Measurements from ENCODE around the gene SALL3.
"Not testable (repeated sequence)": the region's sequence is repeated elsewhere in the genome, so short reads cannot be mapped to it uniquely, and the experiment has no call there.

Gene SALL3

DNA sequence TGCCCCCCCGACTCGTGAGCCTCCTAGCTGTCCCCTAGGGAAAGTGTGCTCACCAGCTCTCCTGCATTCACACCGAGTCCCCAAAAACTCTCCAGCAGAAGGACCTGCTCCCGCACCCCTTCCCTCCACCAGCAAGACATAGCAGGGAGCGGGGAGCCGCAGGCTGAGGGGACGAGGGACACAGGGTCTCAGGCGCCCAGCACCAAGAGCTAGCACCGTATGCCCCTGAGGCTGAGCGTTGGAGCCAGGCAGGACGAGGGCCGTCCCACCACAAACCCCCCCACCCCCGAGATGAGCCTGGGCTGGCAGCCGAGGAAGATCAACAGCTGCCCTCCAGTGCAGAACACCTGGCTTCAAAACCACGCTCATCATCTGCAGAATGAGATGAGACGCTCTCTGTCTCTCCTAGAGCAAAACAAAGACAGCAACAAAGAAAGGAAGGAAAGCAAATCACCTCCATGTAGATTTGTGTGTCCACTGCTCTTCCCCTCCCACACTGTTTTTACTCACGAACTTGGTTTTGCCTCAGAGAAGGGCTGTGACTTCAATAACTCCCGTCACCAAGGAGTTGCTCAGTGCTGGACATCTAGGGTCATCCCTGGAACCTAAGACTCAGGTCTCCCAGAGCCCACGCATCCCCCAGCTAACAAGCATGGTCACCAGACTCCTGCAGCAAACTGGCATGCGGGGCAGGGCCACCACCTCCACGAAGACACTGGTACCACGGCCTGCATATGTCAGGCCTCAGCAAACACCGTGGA is 39.7 kb upstream of the SALL3 start:
- H3K4me1 ChIP-seq (ENCODE audit: low read depth, poor library complexity, severe bottlenecking), result peaks cover 46% of the 10 kb centered on the region
- H3K36me3 ChIP-seq (ENCODE audit: insufficient read depth), result no peaks in the 10 kb centered on the region
- H3K4me2 ChIP-seq, result peak overlapping the region; percentile 91
- TF ChIP-seq, protein P1, sequence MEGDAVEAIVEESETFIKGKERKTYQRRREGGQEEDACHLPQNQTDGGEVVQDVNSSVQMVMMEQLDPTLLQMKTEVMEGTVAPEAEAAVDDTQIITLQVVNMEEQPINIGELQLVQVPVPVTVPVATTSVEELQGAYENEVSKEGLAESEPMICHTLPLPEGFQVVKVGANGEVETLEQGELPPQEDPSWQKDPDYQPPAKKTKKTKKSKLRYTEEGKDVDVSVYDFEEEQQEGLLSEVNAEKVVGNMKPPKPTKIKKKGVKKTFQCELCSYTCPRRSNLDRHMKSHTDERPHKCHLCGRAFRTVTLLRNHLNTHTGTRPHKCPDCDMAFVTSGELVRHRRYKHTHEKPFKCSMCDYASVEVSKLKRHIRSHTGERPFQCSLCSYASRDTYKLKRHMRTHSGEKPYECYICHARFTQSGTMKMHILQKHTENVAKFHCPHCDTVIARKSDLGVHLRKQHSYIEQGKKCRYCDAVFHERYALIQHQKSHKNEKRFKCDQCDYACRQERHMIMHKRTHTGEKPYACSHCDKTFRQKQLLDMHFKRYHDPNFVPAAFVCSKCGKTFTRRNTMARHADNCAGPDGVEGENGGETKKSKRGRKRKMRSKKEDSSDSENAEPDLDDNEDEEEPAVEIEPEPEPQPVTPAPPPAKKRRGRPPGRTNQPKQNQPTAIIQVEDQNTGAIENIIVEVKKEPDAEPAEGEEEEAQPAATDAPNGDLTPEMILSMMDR (conservative IDR thresholded peaks at IDR 0.05; ENCODE audit: low read depth, low read length), result no peak
- no peak overlapping the region for H3K4me3 ChIP-seq (IDR thresholded peaks at IDR 0.05; ENCODE audit: insufficient read depth, low read depth, low read length)
- peak overlapping the region; percentile 41; the same call in 1 of the 2 replicates for H3K9ac ChIP-seq
- H3K79me2 ChIP-seq (ENCODE audit: insufficient read depth, low read depth), result no peaks in the 10 kb centered on the region
- H3K27ac ChIP-seq, result peak overlapping the region; percentile 93
- H3K27me3 ChIP-seq (ENCODE audit: insufficient read depth, low read depth), result no peaks in the 10 kb centered on the region
- no peaks in the 10 kb centered on the region for H4K20me1 ChIP-seq (ENCODE audit: insufficient read depth)
- peak overlapping the region; percentile 45 for H2AFZ ChIP-seq (ENCODE audit: low read depth)

DNA sequence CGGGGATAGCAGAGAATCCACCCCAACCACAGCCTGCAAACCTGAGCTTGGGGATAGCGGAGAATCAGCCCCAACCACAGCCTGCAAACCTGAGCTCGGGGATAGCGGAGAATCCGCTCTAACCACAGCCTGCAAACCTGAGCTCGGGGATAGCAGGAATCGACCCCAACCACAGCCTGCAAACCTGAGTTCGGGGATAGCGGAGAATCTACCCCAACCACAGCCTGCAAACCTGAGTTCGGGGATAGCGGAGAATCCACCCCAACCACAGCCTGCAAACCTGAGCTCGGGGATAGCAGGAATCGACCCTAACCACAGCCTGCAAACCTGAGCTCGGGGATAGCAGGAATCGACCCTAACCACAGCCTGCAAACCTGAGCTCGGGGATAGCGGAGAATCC is 37.4 kb upstream of the SALL3 start:
- H3K36me3 ChIP-seq (ENCODE audit: insufficient read depth); H3K27ac ChIP-seq; H3K9ac ChIP-seq; H2AFZ ChIP-seq (ENCODE audit: low read depth); H3K27me3 ChIP-seq (ENCODE audit: insufficient read depth, low read depth); H4K20me1 ChIP-seq (ENCODE audit: insufficient read depth); H3K79me2 ChIP-seq (ENCODE audit: insufficient read depth, low read depth); H3K4me3 ChIP-seq (IDR thresholded peaks at IDR 0.05; ENCODE audit: insufficient read depth, low read depth, low read length); H3K4me2 ChIP-seq: not testable (repeated sequence)
- H3K4me1 ChIP-seq (ENCODE audit: low read depth, poor library complexity, severe bottlenecking), result peaks cover 45% of the 10 kb centered on the region

DNA sequence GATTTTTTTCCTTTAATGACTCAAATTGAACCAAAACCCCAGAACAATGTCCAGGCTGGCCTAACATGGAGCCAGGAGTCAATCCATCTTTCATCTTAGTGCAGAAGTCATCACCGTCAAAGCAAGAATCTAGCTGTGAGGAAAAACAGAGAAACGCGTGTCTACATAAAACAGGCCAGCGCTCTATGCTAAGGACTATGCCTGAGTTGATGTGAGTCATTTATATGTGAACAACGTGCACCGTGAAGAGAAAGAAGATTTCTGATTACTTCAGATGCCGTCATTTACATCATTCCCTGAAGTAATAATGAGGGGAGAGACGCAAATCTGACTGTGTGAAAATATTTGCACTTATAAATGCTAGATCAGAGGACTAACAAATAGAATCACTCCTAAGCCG is 34.0 kb upstream of the SALL3 start:
- H3K36me3 ChIP-seq (ENCODE audit: insufficient read depth), result no peaks in the 10 kb centered on the region
- no peaks in the 10 kb centered on the region for H3K79me2 ChIP-seq (ENCODE audit: insufficient read depth, low read depth)
- no peaks in the 10 kb centered on the region for H3K27me3 ChIP-seq (ENCODE audit: insufficient read depth, low read depth)
- no peak overlapping the region for H3K4me3 ChIP-seq (IDR thresholded peaks at IDR 0.05; ENCODE audit: insufficient read depth, low read depth, low read length)
- H3K9ac ChIP-seq, result no peak overlapping the region
- TF ChIP-seq, protein P1 (conservative IDR thresholded peaks at IDR 0.05; ENCODE audit: low read depth, low read length), result no peak
- no peak overlapping the region for H2AFZ ChIP-seq (ENCODE audit: low read depth)
- peaks cover 12% of the 10 kb centered on the region for H3K4me1 ChIP-seq (ENCODE audit: low read depth, poor library complexity, severe bottlenecking)
- no peak overlapping the region for H3K27ac ChIP-seq
- H3K4me2 ChIP-seq, result no peak overlapping the region
- H4K20me1 ChIP-seq (ENCODE audit: insufficient read depth), result no peaks in the 10 kb centered on the region

DNA sequence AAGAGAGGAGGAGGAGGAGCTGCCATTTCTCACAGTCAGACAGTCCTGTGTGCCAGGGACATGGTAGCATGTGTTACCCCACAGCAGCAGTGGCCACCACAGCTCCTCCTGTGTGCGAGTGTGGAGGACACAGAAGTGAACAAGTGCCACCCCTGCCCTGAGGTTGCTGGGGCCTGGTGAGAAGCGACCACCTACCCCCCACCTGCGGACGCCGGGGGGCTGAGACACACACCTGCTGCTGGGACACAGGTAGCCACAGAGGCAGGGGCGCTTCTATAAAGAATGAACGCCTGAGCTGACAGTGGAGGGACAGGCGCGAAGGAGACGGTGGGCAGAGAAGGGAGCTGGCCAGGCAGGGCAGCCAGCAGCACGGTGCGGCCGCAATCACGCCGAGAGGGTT is 32.3 kb upstream of the SALL3 start:
- H3K36me3 ChIP-seq (ENCODE audit: insufficient read depth), result no peaks in the 10 kb centered on the region
- TF ChIP-seq, protein P1 (conservative IDR thresholded peaks at IDR 0.05; ENCODE audit: low read depth, low read length), result no peak
- H3K4me2 ChIP-seq, result no peak overlapping the region
- no peaks in the 10 kb centered on the region for H3K27me3 ChIP-seq (ENCODE audit: insufficient read depth, low read depth)
- no peaks in the 10 kb centered on the region for H3K79me2 ChIP-seq (ENCODE audit: insufficient read depth, low read depth)
- no peak overlapping the region for H3K4me3 ChIP-seq (IDR thresholded peaks at IDR 0.05; ENCODE audit: insufficient read depth, low read depth, low read length)
- H3K9ac ChIP-seq, result no peak overlapping the region
- H3K4me1 ChIP-seq (ENCODE audit: low read depth, poor library complexity, severe bottlenecking), result no peaks in the 10 kb centered on the region
- H3K27ac ChIP-seq, result no peak overlapping the region
- no peaks in the 10 kb centered on the region for H4K20me1 ChIP-seq (ENCODE audit: insufficient read depth)
- no peak overlapping the region for H2AFZ ChIP-seq (ENCODE audit: low read depth)

DNA sequence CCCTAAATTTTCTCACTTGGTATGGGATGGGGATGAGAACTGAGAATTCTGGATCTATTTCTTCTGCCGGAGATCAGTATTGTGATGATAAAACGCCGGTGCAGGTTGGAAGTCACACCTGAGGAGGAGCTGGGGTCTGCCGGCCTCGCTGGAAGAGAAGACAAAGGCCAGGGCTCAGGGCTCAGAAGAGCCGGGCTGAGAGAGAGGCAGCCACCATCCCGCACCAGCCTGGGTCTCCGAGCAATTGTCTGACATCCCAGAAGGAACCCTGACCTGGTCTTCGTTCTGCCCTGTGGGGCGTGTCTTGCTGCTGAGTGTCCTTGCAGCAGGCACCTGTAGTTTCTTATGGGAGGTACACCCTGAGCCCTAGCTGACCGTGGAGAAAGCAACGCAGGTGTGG is 31.4 kb upstream of the SALL3 start:
- Histone ChIP-seq H2AFZ (ENCODE audit: low read depth) (no peak overlapping the region), H3K9ac (no peak overlapping the region), H3K36me3 (ENCODE audit: insufficient read depth) (no peaks in the 10 kb centered on the region)

More for the DNA sequence above, 31.4 kb upstream of the SALL3 start:
- H4K20me1 ChIP-seq (ENCODE audit: insufficient read depth), result no peaks in the 10 kb centered on the region
- no peaks in the 10 kb centered on the region for H3K79me2 ChIP-seq (ENCODE audit: insufficient read depth, low read depth)
- H3K4me1 ChIP-seq (ENCODE audit: low read depth, poor library complexity, severe bottlenecking), result no peaks in the 10 kb centered on the region
- no peaks in the 10 kb centered on the region for H3K27me3 ChIP-seq (ENCODE audit: insufficient read depth, low read depth)
- no peak overlapping the region for H3K27ac ChIP-seq
- H3K4me2 ChIP-seq, result no peak overlapping the region
- TF ChIP-seq, protein P1 (conservative IDR thresholded peaks at IDR 0.05; ENCODE audit: low read depth, low read length), result no peak
- no peak overlapping the region for H3K4me3 ChIP-seq (IDR thresholded peaks at IDR 0.05; ENCODE audit: insufficient read depth, low read depth, low read length)

Measured in KMS-11 (cell line).